ENCODE data around the gene HSPA8.

DNA sequence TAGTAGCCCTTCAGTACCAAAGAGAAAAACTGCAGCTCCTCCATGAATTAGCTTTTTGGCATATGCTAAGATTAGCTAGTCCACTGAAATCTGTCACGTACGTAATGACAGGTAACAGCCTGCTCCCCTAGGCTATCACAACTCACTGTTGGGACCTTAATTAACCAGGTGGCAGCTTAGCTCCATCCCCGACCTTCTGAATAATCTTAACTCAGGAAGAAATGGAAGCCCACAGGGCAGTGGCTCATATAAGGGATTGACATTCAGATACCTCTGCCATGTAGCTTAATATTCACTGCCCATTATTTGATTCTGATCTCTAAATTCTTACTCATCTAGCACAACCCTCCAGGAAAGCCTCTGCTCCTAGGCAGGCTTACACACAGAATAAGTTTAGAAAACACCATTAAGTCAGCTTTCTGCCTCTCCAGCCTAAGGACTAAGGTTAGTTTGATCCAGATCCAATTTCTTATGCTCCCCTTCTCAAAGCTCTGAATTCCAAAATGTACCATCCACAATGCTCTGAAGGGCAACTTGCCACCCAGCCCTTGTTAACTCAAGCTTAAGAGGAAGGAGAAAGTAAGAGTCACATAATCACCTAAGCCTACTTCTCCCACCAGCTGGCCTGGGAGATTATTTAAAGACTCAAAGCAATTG, 5.0 kb downstream of the HSPA8 start:
- TF ChIP-seq, protein P1, sequence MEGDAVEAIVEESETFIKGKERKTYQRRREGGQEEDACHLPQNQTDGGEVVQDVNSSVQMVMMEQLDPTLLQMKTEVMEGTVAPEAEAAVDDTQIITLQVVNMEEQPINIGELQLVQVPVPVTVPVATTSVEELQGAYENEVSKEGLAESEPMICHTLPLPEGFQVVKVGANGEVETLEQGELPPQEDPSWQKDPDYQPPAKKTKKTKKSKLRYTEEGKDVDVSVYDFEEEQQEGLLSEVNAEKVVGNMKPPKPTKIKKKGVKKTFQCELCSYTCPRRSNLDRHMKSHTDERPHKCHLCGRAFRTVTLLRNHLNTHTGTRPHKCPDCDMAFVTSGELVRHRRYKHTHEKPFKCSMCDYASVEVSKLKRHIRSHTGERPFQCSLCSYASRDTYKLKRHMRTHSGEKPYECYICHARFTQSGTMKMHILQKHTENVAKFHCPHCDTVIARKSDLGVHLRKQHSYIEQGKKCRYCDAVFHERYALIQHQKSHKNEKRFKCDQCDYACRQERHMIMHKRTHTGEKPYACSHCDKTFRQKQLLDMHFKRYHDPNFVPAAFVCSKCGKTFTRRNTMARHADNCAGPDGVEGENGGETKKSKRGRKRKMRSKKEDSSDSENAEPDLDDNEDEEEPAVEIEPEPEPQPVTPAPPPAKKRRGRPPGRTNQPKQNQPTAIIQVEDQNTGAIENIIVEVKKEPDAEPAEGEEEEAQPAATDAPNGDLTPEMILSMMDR (IDR thresholded peaks at IDR 0.05): no peak
- no peak for TF ChIP-seq POLR2A (IDR thresholded peaks at IDR 0.05)
- TF ChIP-seq EP300 (IDR thresholded peaks at IDR 0.05): no peak

Measured in tibial nerve (tissue), 4 donors.